Lower leg skin (tissue), 3 donors: Measurements from ENCODE around the gene CLHC1.

Experiments used
- POLR2A ChIP-seq, 2 donors: fragments of 450-650 bp; IDR thresholded peaks; one replicate each; pipeline ENCODE4 v1.6.1; 2016 to 2017; ENCODE audit warnings: antibody characterized with exemption in 2 of 2, mild to moderate bottlenecking in 1 of 2, moderate library complexity in 1 of 2
- TF ChIP-seq, protein P1 (sequence below), 3 donors: fragments of 450-650 bp; IDR thresholded peaks; one replicate each; pipeline ENCODE4 v1.5.1; 2016; ENCODE audit warnings: antibody characterized with exemption in 3 of 3, mild to moderate bottlenecking in 3 of 3, moderate library complexity in 2 of 3

DNA sequence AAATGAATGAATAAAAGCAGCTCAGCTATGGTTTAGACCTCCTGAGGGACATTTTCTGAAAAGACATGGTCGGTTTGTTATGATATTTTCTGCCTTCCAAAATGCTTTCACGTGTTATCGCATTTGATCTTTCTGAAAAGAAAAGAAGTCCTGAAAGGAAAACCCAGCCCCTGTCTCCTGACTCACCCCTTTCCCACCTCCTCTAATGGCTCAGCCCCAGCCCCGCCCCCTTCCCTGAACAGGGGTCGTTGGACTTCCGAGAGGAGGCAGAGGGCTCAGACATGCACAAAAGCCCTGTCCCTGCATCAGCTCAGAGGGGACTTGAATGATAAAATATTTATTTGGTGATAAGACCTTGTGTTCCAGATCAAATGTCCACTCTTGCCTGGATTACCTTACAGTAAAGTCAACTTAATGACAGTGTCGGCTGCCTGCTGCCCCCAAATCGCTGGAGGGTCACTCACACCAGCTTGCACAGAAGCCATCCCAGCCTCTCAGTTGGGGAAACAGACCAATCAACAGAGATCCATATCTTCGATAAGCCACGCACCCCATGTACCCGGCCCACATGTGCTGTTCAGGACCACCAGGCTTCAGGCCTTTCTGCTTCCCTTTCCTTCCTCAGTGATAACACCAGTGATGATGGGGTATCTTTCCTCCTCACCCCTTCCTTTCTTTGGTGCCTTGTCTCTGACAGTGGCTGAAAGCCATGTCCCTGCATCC lies 69.6 kb downstream of the CLHC1 start:
- TF ChIP-seq POLR2A (IDR thresholded peaks at IDR 0.05), result no peak
- TF ChIP-seq, protein P1, sequence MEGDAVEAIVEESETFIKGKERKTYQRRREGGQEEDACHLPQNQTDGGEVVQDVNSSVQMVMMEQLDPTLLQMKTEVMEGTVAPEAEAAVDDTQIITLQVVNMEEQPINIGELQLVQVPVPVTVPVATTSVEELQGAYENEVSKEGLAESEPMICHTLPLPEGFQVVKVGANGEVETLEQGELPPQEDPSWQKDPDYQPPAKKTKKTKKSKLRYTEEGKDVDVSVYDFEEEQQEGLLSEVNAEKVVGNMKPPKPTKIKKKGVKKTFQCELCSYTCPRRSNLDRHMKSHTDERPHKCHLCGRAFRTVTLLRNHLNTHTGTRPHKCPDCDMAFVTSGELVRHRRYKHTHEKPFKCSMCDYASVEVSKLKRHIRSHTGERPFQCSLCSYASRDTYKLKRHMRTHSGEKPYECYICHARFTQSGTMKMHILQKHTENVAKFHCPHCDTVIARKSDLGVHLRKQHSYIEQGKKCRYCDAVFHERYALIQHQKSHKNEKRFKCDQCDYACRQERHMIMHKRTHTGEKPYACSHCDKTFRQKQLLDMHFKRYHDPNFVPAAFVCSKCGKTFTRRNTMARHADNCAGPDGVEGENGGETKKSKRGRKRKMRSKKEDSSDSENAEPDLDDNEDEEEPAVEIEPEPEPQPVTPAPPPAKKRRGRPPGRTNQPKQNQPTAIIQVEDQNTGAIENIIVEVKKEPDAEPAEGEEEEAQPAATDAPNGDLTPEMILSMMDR (IDR thresholded peaks at IDR 0.05), result no peak
